H1 (cell line): ENCODE results near the gene CD28. TPM values are rescaled to one million over a fixed set of nuclear protein-coding genes. Genes with fewer than 3 reads are reported as not detected.

Experiments used
- CTCF ChIA-PET: fragments of 300-600 bp; sonication (Branson Sonifier 250); formaldehyde crosslinking; loops from one replicate; lab custom pipeline; 2021; ENCODE audit not compliant: partially characterized antibody; lab: Charles Lee
- POLR2A ChIA-PET: fragments of 300-600 bp; sonication (Branson Sonifier 250); formaldehyde crosslinking; loops from one replicate; lab custom pipeline; 2021; ENCODE audit warnings: inconsistent platforms; ENCODE audit not compliant: partially characterized antibody; lab: Charles Lee
- DNase-seq, 2 experiments: peaks; one replicate each; pipeline versions ENCODE4 v3.0.0 to v3.0.0-alpha.2; 2010 to 2022; ENCODE audit warnings: low spot score in 2 of 2, low read depth in 1 of 2, mixed read lengths in 1 of 2
- FAIRE-seq: peaks from 2 replicates; lab custom pipeline; 2011; peaks lifted over from hg19 to GRCh38; lab: Jason Lieb, UNC
- H2AFZ ChIP-seq: 2 replicates; pipeline ENCODE4 v1.8.1; 2012; ENCODE audit warnings: low read length, inconsistent platforms
- H2AK5ac ChIP-seq: 2 replicates; pipeline ENCODE4 v1.6.1; 2013; ENCODE audit warnings: low read depth, low read length
- H2BK120ac ChIP-seq: replicated peaks from 2 replicates; pipeline ENCODE3; 2013; ENCODE audit warnings: low read depth, low read length, inconsistent platforms
- H2BK12ac ChIP-seq: 2 replicates; pipeline ENCODE4 v1.6.1; 2013; ENCODE audit warnings: low read depth, low read length
- H2BK15ac ChIP-seq: 2 replicates; pipeline ENCODE4 v1.6.1; 2013; ENCODE audit warnings: low read length
- H2BK20ac ChIP-seq: 2 replicates; pipeline ENCODE4 v1.6.1; 2013; ENCODE audit warnings: low read length
- H2BK5ac ChIP-seq: 2 replicates; pipeline ENCODE4 v1.6.1; 2013; ENCODE audit warnings: low read depth, low read length
- H3K14ac ChIP-seq: 2 replicates; pipeline ENCODE4 v1.6.1; 2013; ENCODE audit warnings: inconsistent platforms; ENCODE audit not compliant: insufficient read length
- H3K18ac ChIP-seq: 2 replicates; pipeline ENCODE4 v1.6.1; 2013; ENCODE audit warnings: low read length; ENCODE audit errors: extremely low read depth
- H3K23ac ChIP-seq: 2 replicates; pipeline ENCODE4 v1.6.1; 2013; ENCODE audit warnings: inconsistent platforms; ENCODE audit not compliant: insufficient read length
- H3K23me2 ChIP-seq: 2 replicates; pipeline ENCODE4 v1.6.1; 2013; ENCODE audit warnings: low read depth, low read length
- H3K27ac ChIP-seq: 2 replicates; pipeline ENCODE4 v1.6.1; 2011; ENCODE audit warnings: low read depth, low read length, inconsistent platforms
- H3K27me3 ChIP-seq, 4 experiments: replicated peaks in 1 of 4; 1 replicate in 1 of 4; 2 replicates in 3 of 4; pipeline versions ENCODE4 v1.6.1 to v1.8.1; 2011 to 2013; ENCODE audit warnings: low read length in 3 of 4, mild to moderate bottlenecking in 3 of 4, inconsistent platforms in 2 of 4, mixed read lengths in 2 of 4, moderate library complexity in 1 of 4; ENCODE audit not compliant: control insufficient read depth in 3 of 4, insufficient read depth in 3 of 4; ENCODE audit errors: extremely low read depth in 1 of 4
- H3K36me3 ChIP-seq, 4 experiments: 2 replicates each; pipeline versions ENCODE4 v1.6.1 to v1.8.1; 2011 to 2013; ENCODE audit warnings: mild to moderate bottlenecking in 4 of 4, low read length in 3 of 4, moderate library complexity in 2 of 4, control low read depth in 1 of 4, inconsistent platforms in 1 of 4; ENCODE audit not compliant: insufficient read depth in 4 of 4, control insufficient read depth in 2 of 4
- H3K4ac ChIP-seq: replicated peaks from 2 replicates; pipeline ENCODE3; 2013; ENCODE audit warnings: low read length, low read depth, mixed read lengths, inconsistent platforms; ENCODE audit not compliant: insufficient read length
- H3K4me1 ChIP-seq, 4 experiments: replicated peaks in 1 of 4; 1 replicate in 1 of 4; 2 replicates in 3 of 4; pipeline versions ENCODE4 v1.6.1 to v1.8.1; 2011 to 2013; ENCODE audit warnings: low read length in 3 of 4, inconsistent platforms in 2 of 4, mixed read lengths in 1 of 4; ENCODE audit not compliant: insufficient read depth in 4 of 4, control insufficient read depth in 3 of 4
- H3K4me2 ChIP-seq, 2 experiments: 2 replicates each; pipeline versions ENCODE4 v1.6.1 to v1.8.1; 2011 to 2013; ENCODE audit warnings: low read depth in 2 of 2, low read length in 2 of 2, control low read depth in 1 of 2, inconsistent platforms in 1 of 2, mild to moderate bottlenecking in 1 of 2; ENCODE audit not compliant: insufficient read depth in 1 of 2
- H3K4me3 ChIP-seq, 4 experiments: fragments of 200-600, 300-600 bp in 1 of 4; sonication (generic), shearing (Covaris generic), sonication (Bioruptor Twin) in 1 of 4; 2 replicates each; pipeline versions ENCODE4 v1.5.1 to v1.8.1; 2011 to 2016; ENCODE audit warnings: low read length in 4 of 4, low read depth in 3 of 4, control low read depth in 2 of 4, inconsistent platforms in 2 of 4, mild to moderate bottlenecking in 2 of 4, mixed read lengths in 1 of 4, moderate library complexity in 1 of 4; ENCODE audit not compliant: insufficient read depth in 2 of 4; ENCODE audit errors: extremely low read depth in 1 of 4
- H3K56ac ChIP-seq: replicated peaks from 2 replicates; pipeline ENCODE3; 2013; ENCODE audit warnings: low read depth, mild to moderate bottlenecking, mixed read lengths, low read length, inconsistent platforms; ENCODE audit not compliant: insufficient read length
- H3K79me1 ChIP-seq: 2 replicates; pipeline ENCODE4 v1.6.1; 2013; ENCODE audit warnings: low read depth, low read length, control low read depth
- H3K79me2 ChIP-seq, 2 experiments: 2 replicates each; pipeline versions ENCODE4 v1.6.1 to v1.8.1; 2012 to 2013; ENCODE audit warnings: low read length in 2 of 2, mild to moderate bottlenecking in 2 of 2, inconsistent platforms in 1 of 2; ENCODE audit not compliant: insufficient read depth in 2 of 2, control insufficient read depth in 1 of 2
- H3K9ac ChIP-seq, 4 experiments: replicated peaks in 1 of 4; 1 replicate in 1 of 4; 2 replicates in 3 of 4; pipeline versions ENCODE4 v1.6.1 to v1.8.1; 2011 to 2013; ENCODE audit warnings: low read depth in 3 of 4, low read length in 3 of 4, control low read depth in 2 of 4, mild to moderate bottlenecking in 2 of 4, moderate library complexity in 2 of 4, inconsistent platforms in 1 of 4; ENCODE audit errors: extremely low read depth in 1 of 4
- H3K9me3 ChIP-seq, 2 experiments: 2 replicates each; pipeline versions ENCODE4 v1.6.1 to v1.8.1; 2012 to 2013; ENCODE audit warnings: mild to moderate bottlenecking in 2 of 2, moderate library complexity in 2 of 2, control low read depth in 1 of 2, inconsistent platforms in 1 of 2, low read depth in 1 of 2, low read length in 1 of 2, mixed read lengths in 1 of 2; ENCODE audit not compliant: insufficient read depth in 2 of 2
- H4K20me1 ChIP-seq, 2 experiments: replicated peaks in 1 of 2; 2 replicates each; pipeline versions ENCODE3 to v1.8.1; 2011 to 2013; ENCODE audit warnings: inconsistent platforms in 2 of 2, low read length in 2 of 2, mild to moderate bottlenecking in 1 of 2; ENCODE audit not compliant: insufficient read depth in 2 of 2, control insufficient read depth in 1 of 2
- H4K5ac ChIP-seq: 2 replicates; pipeline ENCODE4 v1.6.1; 2013; ENCODE audit warnings: low read length, low read depth, mixed read lengths, inconsistent platforms; ENCODE audit not compliant: insufficient read length
- H4K8ac ChIP-seq: 2 replicates; pipeline ENCODE4 v1.8.0; 2013; ENCODE audit warnings: mild to moderate bottlenecking, moderate library complexity, low read length, inconsistent platforms; ENCODE audit not compliant: insufficient read depth; ENCODE audit errors: extremely low read depth
- H4K91ac ChIP-seq: replicated peaks from 2 replicates; pipeline ENCODE3; 2013; ENCODE audit warnings: low read length, mixed read lengths, inconsistent platforms; ENCODE audit not compliant: insufficient read length
- BACH1 ChIP-seq: IDR thresholded peaks from 2 replicates; pipeline ENCODE4 v1.6.1; 2012; ENCODE audit warnings: low read length, improper control_type of control experiment
- CREB1 ChIP-seq: IDR thresholded peaks from 2 replicates; pipeline ENCODE4 v1.6.1; 2012; ENCODE audit warnings: inconsistent platforms
- EP300 ChIP-seq, 2 experiments: IDR thresholded peaks; 1 replicate in 1 of 2; 2 replicates in 1 of 2; pipeline ENCODE4 v1.6.1; 2011 to 2012; ENCODE audit warnings: low read depth in 2 of 2, low read length in 2 of 2, mild to moderate bottlenecking in 2 of 2, borderline replicate concordance in 1 of 2, inconsistent platforms in 1 of 2, moderate library complexity in 1 of 2
- FOSL1 ChIP-seq: IDR thresholded peaks from 2 replicates; pipeline ENCODE4 v1.6.1; 2011; ENCODE audit warnings: mild to moderate bottlenecking, low read depth, low read length, moderate library complexity; ENCODE audit not compliant: insufficient read depth
- MAX ChIP-seq: IDR thresholded peaks from 2 replicates; pipeline ENCODE4 v1.6.1; 2012; ENCODE audit warnings: inconsistent platforms
- PHF8 ChIP-seq: fragments of 200-600 bp; sonication (generic); conservative IDR thresholded peaks from 2 replicates; pipeline ENCODE4 v1.7.1; 2012; ENCODE audit warnings: low read depth, mild to moderate bottlenecking, inconsistent platforms, low read length, moderate library complexity
- SP4 ChIP-seq: IDR thresholded peaks from 2 replicates; pipeline ENCODE4 v1.6.1; 2012; ENCODE audit warnings: low read length, inconsistent platforms
- SUZ12 ChIP-seq: fragments of 200-600 bp; sonication (generic); IDR thresholded peaks from 2 replicates; pipeline ENCODE4 v1.6.1; 2012; ENCODE audit warnings: mild to moderate bottlenecking, inconsistent platforms, low read length, moderate library complexity, mixed read lengths
- TAF7 ChIP-seq: optimal IDR thresholded peaks from 2 replicates; pipeline ENCODE3; 2011; ENCODE audit warnings: low read depth, mild to moderate bottlenecking, inconsistent platforms, low read length, moderate library complexity, borderline replicate concordance
- ZNF274 ChIP-seq: IDR thresholded peaks from 2 replicates; pipeline ENCODE4 v1.7.0; 2012; ENCODE audit warnings: low read length, borderline replicate concordance; ENCODE audit errors: extremely low read depth
- WGBS, 2 experiments: shearing (Covaris generic) in 1 of 2; methylation state at CpG; one replicate each; pipeline versions ENCODE4 v1.1.6 to v1.1.7; 2013 to 2015; ENCODE audit warnings: low lambda C conversion rate in 2 of 2, mixed read lengths in 2 of 2, inconsistent platforms in 1 of 2, low coverage in 1 of 2, missing lambda C conversion rate in 1 of 2; ENCODE audit not compliant: insufficient replicate concordance in 2 of 2, insufficient coverage in 1 of 2, insufficient read length in 1 of 2; ENCODE audit errors: extremely low coverage in 1 of 2, missing lambda C conversion rate in 1 of 2; 5-methylcytosine and 5-hydroxymethylcytosine counted together
- polyA plus RNA-seq, 7 experiments: library from polyadenylated mRNA; depleted of rRNA in 3 of 7; stranded (reverse) in 5 of 7; unstranded in 2 of 7; fragments of >200 nt in 5 of 7; fragments of 200-250 nt in 2 of 7; gene quantifications; 1 replicate in 5 of 7; 2 replicates in 1 of 7; 4 replicates in 1 of 7; pipeline versions ENCODE4 v1.2.1 to v1.2.3, GENCODE V29; 2011 to 2013; ENCODE audit warnings: missing spikeins in 2 of 7, mixed read lengths in 2 of 7
- total RNA-seq: library from RNA; stranded (reverse); fragmentation: NEBNext Ultra II Directional; extraction: Animal tissue kit (Norgen Biotek cat#: 25700); gene quantifications from 2 replicates; pipeline ENCODE4 v1.2.1, GENCODE V29; 2021

Gene CD28
- total and polyA plus RNA-seq, 2 of the 8 experiments (the other 6 are each of a cell fraction or from before 2014, with no cell fraction given), result not detected

GRCh38 chr2:203730076-203730729 lies 23.8 kb downstream of the CD28 start:
- Histone ChIP-seq H3K4ac (no peak overlapping the region), H3K79me2 (no peaks in the 10 kb centered on the region), H3K9ac (no peak overlapping the region), H3K9me3 (peaks cover 0 to 6% of the 10 kb centered on the region in 2 experiments; a peak in 1 of 4 replicates), H4K8ac (no peak overlapping the region), H3K4me3 (no peak overlapping the region), H2BK15ac (no peak overlapping the region), H3K36me3 (no peaks in the 10 kb centered on the region), H4K5ac (no peak overlapping the region), H3K79me1 (no peaks in the 10 kb centered on the region), H3K56ac (no peak overlapping the region), H2BK20ac (no peak overlapping the region), H3K4me1 (peaks cover 0 to 3% (median 0%) of the 10 kb centered on the region in 4 experiments; a peak in 3 of 7 replicates), H2AFZ (no peak overlapping the region), H3K4me2 (no peak overlapping the region), H3K23me2 (no peaks in the 10 kb centered on the region), H3K14ac (no peak overlapping the region), H4K91ac (no peak overlapping the region), H2AK5ac (no peak overlapping the region), H2BK12ac (no peak overlapping the region), H3K27ac (no peak overlapping the region), H2BK120ac (no peak overlapping the region), H3K18ac (no peak overlapping the region), H4K20me1 (no peaks in the 10 kb centered on the region), H3K23ac (no peak overlapping the region), H2BK5ac (no peak overlapping the region), H3K27me3 (no peaks in the 10 kb centered on the region)
- DNase-seq, result no peak
- ChIA-PET POLR2A (no interaction called here), CTCF (interaction anchor here (0.7 to 2.7 kb wide), 3 partner anchors 9 to 53 kb away, joined by 3 to 11 read pairs (median 6); no protein-coding TSS in a partner anchor)
- TF ChIP-seq BACH1 (no peak), PHF8 (no peak), MAX (no peak), CREB1 (no peak), ZNF274 (no peak), SUZ12 (no peak), SP4 (no peak), EP300 (IDR thresholded peaks at IDR 0.05; ENCODE audit: borderline replicate concordance in 1 of 2, low read depth in 2 of 2, low read length in 2 of 2) (no peak), TAF7 (no peak), FOSL1 (no peak)
- 89% methylated on average over 4 of the region's 4 CpGs; no CpG with 5 or more reads in 1 of the 2 experiments for WGBS, 2 experiments
- no peak for FAIRE-seq
